ENCODE results near the gene MAGOHB. TPM values are rescaled to one million over a fixed set of nuclear protein-coding genes. Genes with fewer than 3 reads are reported as not detected.
A peak's percentile ranks its signal among the peaks of the same experiment; 100 is the strongest.
"Not testable (repeated sequence)": the region's sequence is repeated elsewhere in the genome, so short reads cannot be mapped to it uniquely, and the experiment has no call there.

The MAGOHB gene
- 10 to 100 TPM; 23.6 to 32.5 TPM for total RNA-seq
- polyA plus RNA-seq (ENCODE audit: insufficient read length in 6 of 6) = 10 to 100 TPM; 36.5 to 45.2 (median 40.4) TPM
- long read RNA-seq, donor 1, transcript MAGOHB-201 (5 exons, 2,623 nt) = major isoform, 21 of 26 reads
- long read RNA-seq, donor 1, partial matches to known transcripts = 0 of 26 reads
- long read RNA-seq, donor 1, other reads (novel, unspliced or antisense) = 0 of 26 reads
- long read RNA-seq, donor 2, transcript MAGOHB-201 (5 exons, 2,623 nt) = major isoform, 24 of 29 reads
- long read RNA-seq, donor 2, partial matches to known transcripts = 0 of 29 reads
- long read RNA-seq, donor 2, other reads (novel, unspliced or antisense) = 0 of 29 reads
- long read RNA-seq, donor 3, transcript MAGOHB-201 (5 exons, 2,623 nt) = major isoform, 21 of 25 reads
- long read RNA-seq, donor 3, partial matches to known transcripts = 0 of 25 reads
- long read RNA-seq, donor 3, other reads (novel, unspliced or antisense) = 0 of 25 reads
- long read RNA-seq, donor 4, transcript MAGOHB-201 (5 exons, 2,623 nt) = major isoform, 23 of 23 reads
- long read RNA-seq, donor 4, partial matches to known transcripts = 0 of 23 reads
- long read RNA-seq, donor 4, other reads (novel, unspliced or antisense) = 0 of 23 reads
- long read RNA-seq, donor 5, transcript MAGOHB-201 (5 exons, 2,623 nt) = major isoform, 26 of 35 reads
- long read RNA-seq, donor 5, partial matches to known transcripts = 0 of 35 reads
- long read RNA-seq, donor 5, other reads (novel, unspliced or antisense) = 0 of 35 reads
- long read RNA-seq, donor 6, transcript MAGOHB-201 (5 exons, 2,623 nt) = major isoform, 24 of 27 reads
- long read RNA-seq, donor 6, partial matches to known transcripts = 0 of 27 reads
- long read RNA-seq, donor 6, other reads (novel, unspliced or antisense) = 0 of 27 reads
- long read RNA-seq, donor 7, transcript MAGOHB-201 (5 exons, 2,623 nt) = major isoform, 8 of 13 reads
- long read RNA-seq, donor 7, partial matches to known transcripts = 0 of 13 reads
- long read RNA-seq, donor 7, other reads (novel, unspliced or antisense) = 0 of 13 reads
- long read RNA-seq, donor 8, transcript MAGOHB-201 (5 exons, 2,623 nt) = major isoform, 15 of 17 reads
- long read RNA-seq, donor 8, partial matches to known transcripts = 0 of 17 reads
- long read RNA-seq, donor 8, other reads (novel, unspliced or antisense) = 0 of 17 reads
- long read RNA-seq, donor 9 = 0 reads
- long read RNA-seq, donor 10, transcript MAGOHB-201 (5 exons, 2,623 nt) = major isoform, 24 of 26 reads
- long read RNA-seq, donor 10, partial matches to known transcripts = 0 of 26 reads
- long read RNA-seq, donor 10, other reads (novel, unspliced or antisense) = 2 of 26 reads
- long read RNA-seq, donor 11, transcript MAGOHB-201 (5 exons, 2,623 nt) = major isoform, 9 of 13 reads
- long read RNA-seq, donor 11, partial matches to known transcripts = 0 of 13 reads
- long read RNA-seq, donor 11, other reads (novel, unspliced or antisense) = 0 of 13 reads
- long read RNA-seq, donor 12, transcript MAGOHB-201 (5 exons, 2,623 nt) = major isoform, 10 of 18 reads
- long read RNA-seq, donor 12, transcript MAGOHB-208 (6 exons, 1,057 nt) = minor isoform, 5 of 18 reads
- long read RNA-seq, donor 12, partial matches to known transcripts = 0 of 18 reads
- long read RNA-seq, donor 12, other reads (novel, unspliced or antisense) = 0 of 18 reads

- Histone ChIP-seq H3K9me3 (no peaks in the 10 kb centered on the region), H3K27ac (peak within 1 kb of the TSS; percentile 78 to 87), H3K27me3 (no peaks in the 10 kb centered on the region), H3K4me3 (peak within 1 kb of the TSS; percentile 57 to 91), H3K4me1 (peaks cover 7 to 21% of the 10 kb centered on the region in 2 donors), H3K36me3 (peaks cover 0 to 18% of the 10 kb centered on the region in 2 donors)
- no peak for TF ChIP-seq CTCF (IDR thresholded peaks at IDR 0.05)
- intact Hi-C loops (cut with DNase I) = no loop called here
- ATAC-seq = peak; percentile 98
- peak; percentile 95 to 98 (median 98) for DNase-seq
Measured at GRCh38 chr12:10613349-10614055, at the start of gene MAGOHB. Gene MAGOHB, minus strand, starts transcription at chr12:10613609. Its CDS starts 77 bp downstream, at chr12:10613532.

- no peak for TF ChIP-seq CTCF (IDR thresholded peaks at IDR 0.05)
- no peaks in the 10 kb centered on the region for H3K4me1 ChIP-seq
- H3K27ac ChIP-seq = no peak overlapping the region
- no peak overlapping the region for H3K4me3 ChIP-seq
- intact Hi-C loops (cut with DNase I) = no loop called here
- no peak for DNase-seq
- no peaks in the 10 kb centered on the region for H3K9me3 ChIP-seq
- no peaks in the 10 kb centered on the region for H3K36me3 ChIP-seq
- no peaks in the 10 kb centered on the region for H3K27me3 ChIP-seq
- ATAC-seq = peak; percentile 32
Measured at GRCh38 chr12:10661338-10661737, 47.9 kb upstream of the MAGOHB start.

GRCh38 chr12:10654003-10654402 is 40.6 kb upstream of the MAGOHB start:
- DNase-seq = no peak
- Histone ChIP-seq H3K4me3 (no peak overlapping the region), H3K9me3 (no peaks in the 10 kb centered on the region), H3K27me3 (no peaks in the 10 kb centered on the region), H3K27ac (no peak overlapping the region), H3K36me3 (no peaks in the 10 kb centered on the region), H3K4me1 (no peaks in the 10 kb centered on the region)
- intact Hi-C loops (cut with DNase I) = no loop called here
- TF ChIP-seq CTCF (IDR thresholded peaks at IDR 0.05) = no peak
- ATAC-seq = no peak

GRCh38 chr12:10652192-10652591 is 38.8 kb upstream of the MAGOHB start:
- intact Hi-C loops (cut with DNase I) = no loop called here
- peak in 1 of 4 donors; percentile 18 for DNase-seq
- H3K36me3 ChIP-seq = no peaks in the 10 kb centered on the region

GRCh38 chr12:10646576-10646975 is 33.2 kb upstream of the MAGOHB start:
- ATAC-seq; intact Hi-C loops (cut with DNase I): not testable (repeated sequence)

More at GRCh38 chr12:10652192-10652591, 38.8 kb upstream of the MAGOHB start:
- no peaks in the 10 kb centered on the region for H3K27me3 ChIP-seq
- no peaks in the 10 kb centered on the region for H3K4me1 ChIP-seq
- peaks cover 0 to 4% of the 10 kb centered on the region in 2 donors for H3K9me3 ChIP-seq
- no peak overlapping the region for H3K4me3 ChIP-seq
- no peak overlapping the region for H3K27ac ChIP-seq
- no peak for TF ChIP-seq CTCF (IDR thresholded peaks at IDR 0.05)
- no peak for ATAC-seq

More at GRCh38 chr12:10646576-10646975, 33.2 kb upstream of the MAGOHB start:
- peaks cover 0 to 26% of the 10 kb centered on the region in 2 donors for H3K9me3 ChIP-seq
- not testable (repeated sequence) for DNase-seq, H3K4me1 ChIP-seq, H3K36me3 ChIP-seq, H3K27ac ChIP-seq, H3K4me3 ChIP-seq, H3K27me3 ChIP-seq
